ENCODE data around the gene MICAL2. TPM values are rescaled to one million over a fixed set of nuclear protein-coding genes. Genes with fewer than 3 reads are reported as not detected.

MICAL2 gene
- total and polyA plus RNA-seq, 2 of the 8 experiments (the other 6 are each of a cell fraction or from before 2014, with no cell fraction given): 1.3 to 4.1 TPM

DNA sequence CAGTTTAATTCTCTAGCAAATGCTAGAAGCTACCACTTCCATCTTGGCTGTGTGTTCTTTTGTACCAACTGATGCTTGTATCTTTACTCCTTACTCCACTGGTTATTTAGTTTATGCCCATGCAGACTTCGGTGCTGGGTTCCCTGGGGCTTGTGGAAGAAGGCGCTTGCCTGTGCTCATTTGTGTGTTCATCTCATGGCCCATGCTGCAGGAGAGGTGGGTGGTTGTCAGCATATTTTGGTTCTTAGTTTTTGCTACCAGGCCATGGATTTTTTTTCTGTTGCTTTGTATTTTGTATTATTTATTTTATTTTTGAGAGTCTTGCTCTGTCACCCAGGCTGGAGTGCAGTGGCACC lies 22.4 kb downstream of the MICAL2 start (continued):
- TF ChIP-seq CHD7 (IDR thresholded peaks at IDR 0.05; ENCODE audit: insufficient replicate concordance, low read length) (no peak), JUND (IDR thresholded peaks at IDR 0.05; ENCODE audit: low read length) (no peak), EZH2 (IDR thresholded peaks at IDR 0.05; ENCODE audit: low read depth, low read length, severe bottlenecking) (no peak), NANOG (IDR thresholded peaks at IDR 0.05; ENCODE audit: insufficient read depth, low read depth, low read length, poor library complexity, severe bottlenecking) (no peak), RXRA (IDR thresholded peaks at IDR 0.05; ENCODE audit: insufficient read depth, low read depth, low read length) (no peak), RAD21 (IDR thresholded peaks at IDR 0.05 in 1 of 2, conservative IDR thresholded peaks at IDR 0.05 in 1 of 2; ENCODE audit: low read depth in 2 of 2, low read length in 2 of 2) (no peak)

Data from H1 (cell line).